ENCODE results near the gene GUSB.

GRCh38 chr7:65974191-65974801 is 7.7 kb downstream of the GUSB start:
- TF ChIP-seq RFX5 (IDR thresholded peaks at IDR 0.05; ENCODE audit: low read length) (no peak), RAD21 (IDR thresholded peaks at IDR 0.05; ENCODE audit: low read length) (no peak), CTCF (IDR thresholded peaks at IDR 0.05) (no peak), POLR2AphosphoS5 (IDR thresholded peaks at IDR 0.05; ENCODE audit: low read depth, low read length) (no peak)
